GM21529 (cell line): ENCODE measurements around the gene LOXL4.

ENCODE experiments used
- ATAC-seq: cut with Tn5 transposase; IDR thresholded peaks from one replicate; pipeline ENCODE4 v1.9.1; 2021; ENCODE audit not compliant: unreplicated experiment

Gene LOXL4

DNA sequence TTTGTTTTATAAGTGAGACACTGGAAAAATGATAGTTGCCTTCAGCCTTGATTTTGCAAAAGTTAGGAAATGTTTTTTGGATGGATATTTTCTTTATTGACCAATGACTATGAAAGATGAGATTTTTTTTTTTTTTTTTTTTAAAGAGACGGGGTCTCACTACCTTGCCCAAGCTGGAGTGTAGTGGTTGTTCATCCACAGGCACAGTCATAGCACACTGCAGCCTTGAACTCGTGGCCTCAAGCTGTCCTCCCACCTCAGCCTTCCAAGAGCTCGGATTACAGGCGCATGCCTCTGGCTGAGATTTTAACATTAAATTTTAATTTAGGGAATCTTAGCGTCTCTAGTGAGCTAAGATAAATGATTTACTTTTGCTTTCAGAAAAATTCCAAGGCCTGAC lies 66.2 kb downstream of the LOXL4 start:
- no peak for ATAC-seq
